Activated T-cell treated with anti-CD3 and anti-CD28 coated beads for 24 hours (primary cell): ENCODE measurements around the gene DNAJC12.
"Not testable (repeated sequence)": the region's sequence is repeated elsewhere in the genome, so short reads cannot be mapped to it uniquely, and the experiment has no call there.

Experiments used
- DNase-seq: peaks from one replicate; pipeline ENCODE4 v3.0.0-alpha.2; 2020; ENCODE audit warnings: low read depth

Gene DNAJC12

GRCh38 chr10:67762567-67762966, 75.4 kb downstream of the DNAJC12 start:
- not testable (repeated sequence) for DNase-seq

- no peak for DNase-seq
Measured at GRCh38 chr10:67760272-67760671, 77.7 kb downstream of the DNAJC12 start.
